Karpas-422 (cell line): ENCODE data around the gene ERP27. TPM values are rescaled to one million over a fixed set of nuclear protein-coding genes. Genes with fewer than 3 reads are reported as not detected.

Experiments
- DNase-seq: peaks from one replicate; pipeline ENCODE4 v3.0.0-alpha.2; 2015
- H2AFZ ChIP-seq: fragments of 200-600 bp; sonication (generic); 2 replicates; pipeline ENCODE4 v1.6.1; 2014; ENCODE audit warnings: antibody characterized with exemption, low read length, mixed read lengths
- H3K27ac ChIP-seq: fragments of 200-600 bp; sonication (generic); 2 replicates; pipeline ENCODE4 v1.5.1; 2014; ENCODE audit warnings: mild to moderate bottlenecking, low read length, moderate library complexity
- H3K27me3 ChIP-seq: fragments of 200-600 bp; sonication (generic); 2 replicates; pipeline ENCODE4 v1.6.1; 2014; ENCODE audit warnings: low read length, mixed read lengths
- H3K36me3 ChIP-seq: fragments of 200-600 bp; sonication (generic); 2 replicates; pipeline ENCODE4 v1.6.1; 2014; ENCODE audit warnings: low read length, mixed read lengths; ENCODE audit not compliant: insufficient read depth
- H3K4me1 ChIP-seq: fragments of 200-600 bp; sonication (generic); 2 replicates; pipeline ENCODE4 v1.6.1; 2014; ENCODE audit warnings: mild to moderate bottlenecking, low read length, mixed read lengths
- H3K4me2 ChIP-seq: fragments of 200-600 bp; sonication (generic); 2 replicates; pipeline ENCODE4 v1.6.1; 2014; ENCODE audit warnings: low read length, low read depth, mild to moderate bottlenecking; ENCODE audit not compliant: poor library complexity, severe bottlenecking
- H3K4me3 ChIP-seq: fragments of 200-600 bp; sonication (generic); 2 replicates; pipeline ENCODE4 v1.5.1; 2014; ENCODE audit warnings: mild to moderate bottlenecking, antibody characterized with exemption, low read length, mixed read lengths
- H3K79me2 ChIP-seq: fragments of 200-600 bp; sonication (generic); 2 replicates; pipeline ENCODE4 v1.6.1; 2014; ENCODE audit warnings: mild to moderate bottlenecking, low read length, mixed read lengths
- H3K9ac ChIP-seq: fragments of 200-600 bp; sonication (generic); 2 replicates; pipeline ENCODE4 v1.6.0; 2014; ENCODE audit warnings: low read length
- H3K9me2 ChIP-seq: fragments of 200-600 bp; sonication (generic), shearing (Covaris generic); replicated peaks from 2 replicates; pipeline ENCODE4 v1.6.0; 2014; ENCODE audit warnings: mild to moderate bottlenecking, low read length, moderate library complexity; ENCODE audit not compliant: insufficient read depth
- H3K9me3 ChIP-seq: fragments of 300-700, 200-600 bp; sonication (generic); 2 replicates; pipeline ENCODE4 v1.6.1; 2014; ENCODE audit warnings: low read length, mixed read lengths
- H4K20me1 ChIP-seq: fragments of 200-600 bp; sonication (generic); 2 replicates; pipeline ENCODE4 v1.6.1; 2014; ENCODE audit warnings: mild to moderate bottlenecking, antibody characterized with exemption, low read length, low read depth; ENCODE audit not compliant: insufficient read depth
- total RNA-seq: library from RNA; depleted of rRNA; stranded (reverse); fragments of >200 nt; shearing (Covaris generic); gene quantifications from 2 replicates; pipeline ENCODE4 v1.2.3, GENCODE V29; 2014; ENCODE audit warnings: low replicate concordance

ERP27 gene
- total RNA-seq, 1 experiment from 2014 or later, result 0.60 TPM

DNA sequence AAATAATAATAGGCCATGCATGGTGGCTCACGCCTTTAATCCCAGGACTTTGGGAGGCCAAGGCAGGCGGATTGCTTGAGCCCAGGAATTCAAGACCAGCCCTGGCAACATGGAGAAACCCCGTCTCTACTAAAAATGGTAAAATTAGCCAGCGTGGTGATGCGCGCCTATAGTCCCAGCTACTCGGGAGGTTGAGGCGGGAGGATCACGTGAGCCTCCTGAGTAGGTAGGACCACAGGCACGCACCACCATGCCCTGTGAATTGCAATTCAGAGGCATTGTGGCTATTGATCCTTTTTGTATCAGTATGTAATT, 20.7 kb upstream of the ERP27 start:
- H3K36me3 ChIP-seq, result peaks cover 17% of the 10 kb centered on the region
- peaks cover 6% of the 10 kb centered on the region; the same call in 1 of the 2 replicates for H4K20me1 ChIP-seq
- peak overlapping the region; percentile 96 for H3K27ac ChIP-seq
- no peaks in the 10 kb centered on the region for H3K9me3 ChIP-seq
- peaks cover 71% of the 10 kb centered on the region for H3K79me2 ChIP-seq
- H2AFZ ChIP-seq, result no peak overlapping the region
- no peaks in the 10 kb centered on the region for H3K27me3 ChIP-seq
- peak overlapping the region; percentile 84 for H3K4me2 ChIP-seq
- H3K9me2 ChIP-seq, result no peaks in the 10 kb centered on the region
- H3K4me1 ChIP-seq, result peaks cover 88% of the 10 kb centered on the region
- peak overlapping the region; percentile 87 for H3K4me3 ChIP-seq
- no peak for DNase-seq
- peak overlapping the region; percentile 88 for H3K9ac ChIP-seq

DNA sequence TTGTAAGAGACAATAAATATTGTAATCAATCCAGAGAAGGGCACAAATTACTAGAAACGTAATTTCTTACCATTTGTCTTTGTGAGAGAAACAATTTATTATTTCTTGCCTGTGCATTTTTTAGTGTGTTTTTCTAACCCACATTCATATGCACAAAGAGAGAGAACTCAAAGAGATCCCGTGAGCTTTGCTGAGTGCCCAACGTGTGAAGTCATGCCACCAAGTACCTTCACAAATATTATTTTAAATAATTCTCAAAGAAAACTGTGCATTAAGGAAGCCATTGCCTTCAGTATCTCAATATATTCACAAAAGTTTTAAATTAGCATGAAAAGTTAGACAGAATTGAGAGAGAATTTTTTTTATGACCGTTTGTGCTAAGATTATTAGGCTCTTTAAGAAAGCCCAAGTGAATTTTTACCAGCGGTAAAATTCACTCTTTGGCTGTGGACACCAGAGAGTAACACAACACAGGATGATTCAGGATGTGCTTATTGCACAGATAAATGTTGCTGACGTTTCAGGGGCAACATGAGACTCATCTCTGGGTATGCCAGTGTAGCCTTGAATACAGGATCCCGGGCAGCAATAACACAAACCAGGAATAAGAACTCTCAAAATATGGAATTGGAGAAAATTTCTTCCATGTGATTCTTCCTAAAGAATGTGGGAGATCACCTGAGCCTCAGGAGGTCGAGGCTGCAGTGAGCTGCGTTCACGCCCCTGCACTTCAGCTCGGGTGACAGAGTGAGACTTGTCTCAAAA, 20.2 kb upstream of the ERP27 start:
- Histone ChIP-seq H2AFZ (no peak overlapping the region), H3K27me3 (no peaks in the 10 kb centered on the region), H3K9ac (peak overlapping the region; percentile 88), H3K27ac (peak overlapping the region; percentile 96), H3K4me1 (peaks cover 89% of the 10 kb centered on the region), H3K79me2 (peaks cover 76% of the 10 kb centered on the region), H3K36me3 (peaks cover 17% of the 10 kb centered on the region), H3K4me3 (peak overlapping the region; percentile 87), H3K9me2 (no peaks in the 10 kb centered on the region), H3K9me3 (no peaks in the 10 kb centered on the region), H4K20me1 (peaks cover 9% of the 10 kb centered on the region; the same call in 1 of the 2 replicates), H3K4me2 (peak overlapping the region; percentile 84)
- DNase-seq, result no peak

- peak overlapping the region; percentile 84 for H3K4me2 ChIP-seq
Observed at GRCh38 chr12:14957551-14958168, 19.3 kb upstream of the ERP27 start.

GRCh38 chr12:14956905-14957304, 18.6 kb upstream of the ERP27 start:
- Histone ChIP-seq H3K79me2 (peaks cover 93% of the 10 kb centered on the region), H3K27ac (peak overlapping the region; percentile 96), H3K27me3 (no peaks in the 10 kb centered on the region), H3K4me3 (peak overlapping the region; percentile 39), H3K36me3 (peaks cover 18% of the 10 kb centered on the region), H3K4me2 (peak overlapping the region; percentile 84), H4K20me1 (peaks cover 14% of the 10 kb centered on the region; the same call in 1 of the 2 replicates), H3K9ac (peak overlapping the region; percentile 41), H3K4me1 (peaks cover 89% of the 10 kb centered on the region), H3K9me2 (no peaks in the 10 kb centered on the region), H2AFZ (no peak overlapping the region), H3K9me3 (no peaks in the 10 kb centered on the region)
- DNase-seq, result no peak

More at GRCh38 chr12:14957551-14958168, 19.3 kb upstream of the ERP27 start:
- peaks cover 85% of the 10 kb centered on the region for H3K79me2 ChIP-seq
- H3K4me3 ChIP-seq, result peak overlapping the region; percentile 87
- H4K20me1 ChIP-seq, result peaks cover 10% of the 10 kb centered on the region; the same call in 1 of the 2 replicates
- peaks cover 17% of the 10 kb centered on the region for H3K36me3 ChIP-seq
- peak overlapping the region; percentile 88 for H3K9ac ChIP-seq
- no peaks in the 10 kb centered on the region for H3K9me2 ChIP-seq
- peak; percentile 60 for DNase-seq
- H3K27ac ChIP-seq, result peak overlapping the region; percentile 96
- H3K27me3 ChIP-seq, result no peaks in the 10 kb centered on the region
- H2AFZ ChIP-seq, result no peak overlapping the region
- no peaks in the 10 kb centered on the region for H3K9me3 ChIP-seq
- H3K4me1 ChIP-seq, result peaks cover 89% of the 10 kb centered on the region

DNA sequence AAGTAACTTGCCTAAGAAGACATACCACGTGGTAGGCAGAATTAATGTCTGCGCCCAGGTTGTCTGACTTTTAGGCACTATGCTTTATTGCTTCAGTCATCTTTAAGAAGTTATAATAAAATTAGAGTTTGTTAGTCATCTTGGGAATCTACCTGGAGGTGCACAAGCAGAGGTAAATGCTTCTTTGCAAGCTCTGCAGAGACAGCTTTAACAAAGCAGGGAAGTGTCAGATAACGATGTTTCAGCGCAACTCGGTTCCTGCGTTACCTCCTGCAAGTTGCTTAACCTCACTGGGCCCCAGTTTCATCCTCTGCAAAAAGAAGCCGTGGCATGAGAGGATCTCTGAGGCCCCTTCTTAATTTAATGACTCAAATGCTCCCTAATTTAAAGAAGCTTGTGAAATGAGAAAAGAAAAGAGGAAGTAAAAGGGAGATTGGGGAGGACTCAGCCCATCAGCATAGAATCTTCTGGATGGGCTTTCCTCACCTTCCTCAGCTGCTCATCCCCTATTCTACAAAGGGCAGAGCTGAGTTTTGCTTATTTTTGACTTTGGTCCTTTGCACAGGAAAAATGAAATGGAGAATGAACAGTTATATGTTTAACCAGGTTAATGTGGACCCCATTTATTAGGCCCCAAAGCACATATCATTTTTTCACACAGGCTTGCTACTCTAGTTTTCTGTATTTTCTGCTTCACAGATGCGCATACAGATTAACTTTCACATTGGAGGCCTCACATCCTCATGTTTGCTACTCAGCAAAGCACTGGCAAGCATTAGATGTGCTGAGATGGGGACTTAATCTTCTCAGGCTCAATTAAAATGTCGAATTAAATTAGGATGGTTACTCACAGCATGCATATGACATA, 17.9 kb upstream of the ERP27 start:
- H3K9me2 ChIP-seq, result no peaks in the 10 kb centered on the region
- peak overlapping the region; percentile 39; the same call in 1 of the 2 replicates for H3K4me3 ChIP-seq
- peak overlapping the region; percentile 84 for H3K4me2 ChIP-seq
- peak overlapping the region; percentile 96 for H3K27ac ChIP-seq
- peaks cover 91% of the 10 kb centered on the region for H3K4me1 ChIP-seq
- H3K79me2 ChIP-seq, result peaks cover 99% of the 10 kb centered on the region
- H3K9ac ChIP-seq, result peak overlapping the region; percentile 41
- no peak overlapping the region for H2AFZ ChIP-seq
- DNase-seq, result peak; percentile 71
- peaks cover 14% of the 10 kb centered on the region; the same call in 1 of the 2 replicates for H4K20me1 ChIP-seq
- H3K27me3 ChIP-seq, result no peaks in the 10 kb centered on the region
- no peaks in the 10 kb centered on the region for H3K9me3 ChIP-seq
- H3K36me3 ChIP-seq, result peaks cover 24% of the 10 kb centered on the region

DNA sequence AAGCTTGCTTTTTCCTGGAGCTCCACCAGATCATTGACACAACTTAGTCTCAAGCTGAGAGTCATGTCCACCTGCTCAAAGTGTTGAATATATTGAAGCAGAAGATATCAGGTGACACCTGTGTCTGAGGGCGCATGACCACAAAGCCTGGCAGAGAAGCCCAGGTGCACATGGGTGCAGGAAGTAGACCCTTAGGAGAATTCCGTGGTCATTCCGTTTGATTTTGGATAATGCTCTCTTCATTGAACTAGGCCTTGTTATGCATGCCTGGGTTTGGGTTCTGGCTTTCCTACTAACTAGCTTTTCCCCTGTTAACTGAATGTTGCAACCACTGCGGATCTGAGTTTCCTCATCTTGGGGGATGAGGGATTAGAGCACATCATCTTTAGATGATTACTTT, 15.9 kb upstream of the ERP27 start:
- Histone ChIP-seq H3K4me1 (peaks cover 100% of the 10 kb centered on the region), H3K4me3 (peak overlapping the region; percentile 13; the same call in 1 of the 2 replicates), H3K27me3 (no peaks in the 10 kb centered on the region), H3K27ac (peak overlapping the region; percentile 93), H3K4me2 (peak overlapping the region; percentile 44), H3K79me2 (peaks cover 99% of the 10 kb centered on the region), H3K36me3 (peaks cover 44% of the 10 kb centered on the region), H4K20me1 (peaks cover 19% of the 10 kb centered on the region; the same call in 1 of the 2 replicates), H3K9me3 (no peaks in the 10 kb centered on the region), H2AFZ (no peak overlapping the region), H3K9ac (no peak overlapping the region), H3K9me2 (no peaks in the 10 kb centered on the region)
- DNase-seq, result no peak

GRCh38 chr12:14953752-14954151, 15.4 kb upstream of the ERP27 start:
- Histone ChIP-seq H3K4me2 (peak overlapping the region; percentile 44), H3K4me3 (peak overlapping the region; percentile 13; the same call in 1 of the 2 replicates), H3K9me2 (no peaks in the 10 kb centered on the region), H3K36me3 (peaks cover 47% of the 10 kb centered on the region), H3K79me2 (peaks cover 94% of the 10 kb centered on the region), H3K9me3 (no peaks in the 10 kb centered on the region), H3K27me3 (no peaks in the 10 kb centered on the region), H2AFZ (no peak overlapping the region), H3K9ac (no peak overlapping the region; the same call in 1 of the 2 replicates), H4K20me1 (peaks cover 19% of the 10 kb centered on the region; the same call in 1 of the 2 replicates), H3K4me1 (peaks cover 100% of the 10 kb centered on the region), H3K27ac (peak overlapping the region; percentile 93)
- no peak for DNase-seq
